Trophoblast cell (in vitro differentiated cells and primary cell): ENCODE measurements around the gene EPB41L2.

Experiments
- DNase-seq, 2 donors: peaks; one replicate each; pipeline ENCODE4 v3.0.0-alpha.2; 2016
- H2AFZ ChIP-seq: 2 replicates; pipeline ENCODE4 v1.6.1; 2013; ENCODE audit warnings: low read length, moderate library complexity, mild to moderate bottlenecking; ENCODE audit not compliant: insufficient read depth, poor library complexity
- H2AK5ac ChIP-seq: 2 replicates; pipeline ENCODE4 v1.6.1; 2013; ENCODE audit warnings: mild to moderate bottlenecking, low read length
- H2BK120ac ChIP-seq: 2 replicates; pipeline ENCODE4 v1.6.1; 2013; ENCODE audit warnings: low read length, mild to moderate bottlenecking, moderate library complexity; ENCODE audit not compliant: insufficient read depth, poor library complexity
- H2BK12ac ChIP-seq: 2 replicates; pipeline ENCODE4 v1.6.1; 2013; ENCODE audit warnings: mild to moderate bottlenecking, low read length, moderate library complexity
- H2BK5ac ChIP-seq: 2 replicates; pipeline ENCODE4 v1.6.1; 2013; ENCODE audit warnings: low read length, low read depth, moderate library complexity, mild to moderate bottlenecking; ENCODE audit not compliant: poor library complexity
- H3K14ac ChIP-seq: 2 replicates; pipeline ENCODE4 v1.6.1; 2013; ENCODE audit warnings: mild to moderate bottlenecking, low read length
- H3K18ac ChIP-seq: 2 replicates; pipeline ENCODE4 v1.6.1; 2013; ENCODE audit warnings: mild to moderate bottlenecking, low read length
- H3K23ac ChIP-seq: 2 replicates; pipeline ENCODE4 v1.6.1; 2013; ENCODE audit warnings: low read length
- H3K27ac ChIP-seq: 2 replicates; pipeline ENCODE4 v1.5.1; 2013; ENCODE audit warnings: low read depth, mild to moderate bottlenecking, inconsistent platforms, low read length, moderate library complexity
- H3K27me3 ChIP-seq: 2 replicates; pipeline ENCODE4 v1.6.1; 2013; ENCODE audit warnings: inconsistent platforms, mild to moderate bottlenecking, low read length, moderate library complexity; ENCODE audit not compliant: insufficient read depth
- H3K36me3 ChIP-seq, 2 experiments: 1 replicate in 1 of 2; 2 replicates in 1 of 2; pipeline ENCODE4 v1.6.1; 2013; ENCODE audit warnings: low read length in 2 of 2, mild to moderate bottlenecking in 2 of 2, moderate library complexity in 1 of 2; ENCODE audit not compliant: insufficient read depth in 2 of 2, control insufficient read depth in 1 of 2
- H3K4ac ChIP-seq: 2 replicates; pipeline ENCODE4 v1.6.1; 2013; ENCODE audit warnings: low read depth, mild to moderate bottlenecking, low read length, moderate library complexity
- H3K4me1 ChIP-seq, 2 experiments: 1 replicate in 1 of 2; 2 replicates in 1 of 2; pipeline ENCODE4 v1.6.1; 2013; ENCODE audit warnings: low read length in 2 of 2, mild to moderate bottlenecking in 2 of 2, moderate library complexity in 1 of 2; ENCODE audit not compliant: insufficient read depth in 2 of 2, control insufficient read depth in 1 of 2
- H3K4me2 ChIP-seq: 2 replicates; pipeline ENCODE4 v1.6.1; 2013; ENCODE audit warnings: inconsistent platforms, mild to moderate bottlenecking, low read length, moderate library complexity
- H3K4me3 ChIP-seq: 2 replicates; pipeline ENCODE4 v1.5.1; 2013; ENCODE audit warnings: mild to moderate bottlenecking, low read depth, low read length, inconsistent platforms
- H3K79me1 ChIP-seq: one replicate; pipeline ENCODE4 v1.6.1; 2013; ENCODE audit warnings: low read length
- H3K79me2 ChIP-seq: 2 replicates; pipeline ENCODE4 v1.6.1; 2013; ENCODE audit warnings: low read length, mild to moderate bottlenecking; ENCODE audit not compliant: control insufficient read depth, insufficient read depth, poor library complexity
- H3K9ac ChIP-seq: 2 replicates; pipeline ENCODE4 v1.6.1; 2013; ENCODE audit warnings: mild to moderate bottlenecking, low read length
- H3K9me3 ChIP-seq: 2 replicates; pipeline ENCODE4 v1.6.1; 2013; ENCODE audit warnings: low read depth, mild to moderate bottlenecking, control low read depth, inconsistent platforms, low read length; ENCODE audit not compliant: insufficient read depth
- H4K12ac ChIP-seq: 2 replicates; pipeline ENCODE4 v1.6.1; 2013; ENCODE audit warnings: low read depth, mild to moderate bottlenecking, low read length, moderate library complexity
- H4K8ac ChIP-seq: 2 replicates; pipeline ENCODE4 v1.6.1; 2013; ENCODE audit warnings: low read depth, mild to moderate bottlenecking, low read length, moderate library complexity
- H4K91ac ChIP-seq: one replicate; pipeline ENCODE4 v1.6.1; 2013; ENCODE audit warnings: low read depth, mild to moderate bottlenecking, low read length, moderate library complexity
- WGBS: extraction: QIAGEN DNeasy Blood & Tissue Kit; methylation state at CpG from one replicate; pipeline ENCODE4 v1.1.7; 2013; ENCODE audit warnings: missing lambda C conversion rate; ENCODE audit not compliant: insufficient read length, insufficient coverage; ENCODE audit errors: extremely low coverage; 5-methylcytosine and 5-hydroxymethylcytosine counted together

The EPB41L2 gene

GRCh38 chr6:131068165-131068564 is 5.1 kb upstream of the EPB41L2 start:
- Histone ChIP-seq H3K18ac (no peak overlapping the region), H3K4ac (no peak overlapping the region), H2BK5ac (no peak overlapping the region), H2AK5ac (no peak overlapping the region), H3K4me2 (no peak overlapping the region), H3K14ac (no peak overlapping the region), H2BK12ac (no peak overlapping the region), H2BK120ac (no peak overlapping the region), H3K23ac (no peak overlapping the region), H2AFZ (no peak overlapping the region), H3K36me3 (no peaks in the 10 kb centered on the region), H3K9me3 (no peaks in the 10 kb centered on the region), H3K79me1 (peaks cover 3% of the 10 kb centered on the region), H3K9ac (no peak overlapping the region), H3K4me1 (peaks cover 0 to 4% of the 10 kb centered on the region in 2 experiments), H4K12ac (no peak overlapping the region), H4K91ac (no peak overlapping the region), H4K8ac (no peak overlapping the region), H3K79me2 (peaks cover 2% of the 10 kb centered on the region), H3K27ac (no peak overlapping the region), H3K4me3 (no peak overlapping the region), H3K27me3 (no peaks in the 10 kb centered on the region)
- no peak for DNase-seq
- WGBS, result no CpG with 5 or more reads among the region's 7 CpGs

- no peak overlapping the region for H2BK5ac ChIP-seq
- no peak overlapping the region for H4K91ac ChIP-seq
- no peaks in the 10 kb centered on the region for H3K27me3 ChIP-seq
- H2AK5ac ChIP-seq, result no peak overlapping the region
- H2AFZ ChIP-seq, result no peak overlapping the region
- no peak overlapping the region for H3K18ac ChIP-seq
- no peak for DNase-seq
- H3K9me3 ChIP-seq, result no peaks in the 10 kb centered on the region
- no peak overlapping the region for H2BK120ac ChIP-seq
- no peak overlapping the region for H2BK12ac ChIP-seq
- H3K4me1 ChIP-seq, result peaks cover 0 to 4% of the 10 kb centered on the region in 2 experiments
- peaks cover 6% of the 10 kb centered on the region for H3K79me2 ChIP-seq
- H3K4ac ChIP-seq, result no peak overlapping the region
- H3K4me3 ChIP-seq, result no peak overlapping the region
- H3K4me2 ChIP-seq, result no peak overlapping the region
- no peaks in the 10 kb centered on the region for H3K36me3 ChIP-seq
- no CpG with 5 or more reads among the region's 6 CpGs for WGBS
- H3K23ac ChIP-seq, result no peak overlapping the region
- no peak overlapping the region for H3K14ac ChIP-seq
- no peak overlapping the region for H3K9ac ChIP-seq
- H4K12ac ChIP-seq, result no peak overlapping the region
- no peak overlapping the region for H3K27ac ChIP-seq
- no peak overlapping the region for H4K8ac ChIP-seq
- H3K79me1 ChIP-seq, result peaks cover 5% of the 10 kb centered on the region
Measured at GRCh38 chr6:131067521-131067920, 4.5 kb upstream of the EPB41L2 start.

- Histone ChIP-seq H2AFZ (no peak overlapping the region), H3K79me1 (peaks cover 9% of the 10 kb centered on the region), H4K12ac (no peak overlapping the region), H2BK120ac (no peak overlapping the region), H4K91ac (no peak overlapping the region), H3K14ac (no peak overlapping the region), H3K79me2 (peaks cover 10% of the 10 kb centered on the region), H2BK5ac (no peak overlapping the region), H3K4ac (no peak overlapping the region), H3K27ac (no peak overlapping the region), H3K36me3 (no peaks in the 10 kb centered on the region), H3K9me3 (no peaks in the 10 kb centered on the region), H3K27me3 (no peaks in the 10 kb centered on the region), H3K4me2 (no peak overlapping the region), H2BK12ac (no peak overlapping the region), H3K4me3 (no peak overlapping the region), H3K4me1 (peaks cover 0 to 4% of the 10 kb centered on the region in 2 experiments), H2AK5ac (no peak overlapping the region), H4K8ac (no peak overlapping the region), H3K23ac (no peak overlapping the region), H3K18ac (no peak overlapping the region), H3K9ac (no peak overlapping the region)
- DNase-seq, result no peak
Measured at GRCh38 chr6:131065824-131066171, 2.8 kb upstream of the EPB41L2 start.

- no peak overlapping the region for H2BK5ac ChIP-seq
- no peak overlapping the region for H3K27ac ChIP-seq
- H2BK12ac ChIP-seq, result no peak overlapping the region
- no peaks in the 10 kb centered on the region for H3K27me3 ChIP-seq
- H3K79me1 ChIP-seq, result peaks cover 9% of the 10 kb centered on the region
- H3K79me2 ChIP-seq, result peaks cover 10% of the 10 kb centered on the region
- no peaks in the 10 kb centered on the region for H3K36me3 ChIP-seq
- H2AFZ ChIP-seq, result no peak overlapping the region
- H3K9me3 ChIP-seq, result no peaks in the 10 kb centered on the region
- H3K18ac ChIP-seq, result no peak overlapping the region
- no peak overlapping the region for H4K12ac ChIP-seq
- no CpG with 5 or more reads among the region's 4 CpGs for WGBS
- no peak overlapping the region for H3K4me2 ChIP-seq
- no peak overlapping the region for H2BK120ac ChIP-seq
- DNase-seq, result no peak
- no peak overlapping the region for H4K91ac ChIP-seq
- H2AK5ac ChIP-seq, result no peak overlapping the region
- H3K4me3 ChIP-seq, result no peak overlapping the region
- H3K9ac ChIP-seq, result no peak overlapping the region
- no peak overlapping the region for H4K8ac ChIP-seq
- no peak overlapping the region for H3K14ac ChIP-seq
- no peak overlapping the region for H3K4ac ChIP-seq
- H3K23ac ChIP-seq, result no peak overlapping the region
- H3K4me1 ChIP-seq, result peaks cover 0 to 4% of the 10 kb centered on the region in 2 experiments
Measured at GRCh38 chr6:131065112-131065823, 2.2 kb upstream of the EPB41L2 start.
